ENCODE data around the gene SMC5.
"Not testable (repeated sequence)": the region's sequence is repeated elsewhere in the genome, so short reads cannot be mapped to it uniquely, and the experiment has no call there.

The SMC5 gene

DNA sequence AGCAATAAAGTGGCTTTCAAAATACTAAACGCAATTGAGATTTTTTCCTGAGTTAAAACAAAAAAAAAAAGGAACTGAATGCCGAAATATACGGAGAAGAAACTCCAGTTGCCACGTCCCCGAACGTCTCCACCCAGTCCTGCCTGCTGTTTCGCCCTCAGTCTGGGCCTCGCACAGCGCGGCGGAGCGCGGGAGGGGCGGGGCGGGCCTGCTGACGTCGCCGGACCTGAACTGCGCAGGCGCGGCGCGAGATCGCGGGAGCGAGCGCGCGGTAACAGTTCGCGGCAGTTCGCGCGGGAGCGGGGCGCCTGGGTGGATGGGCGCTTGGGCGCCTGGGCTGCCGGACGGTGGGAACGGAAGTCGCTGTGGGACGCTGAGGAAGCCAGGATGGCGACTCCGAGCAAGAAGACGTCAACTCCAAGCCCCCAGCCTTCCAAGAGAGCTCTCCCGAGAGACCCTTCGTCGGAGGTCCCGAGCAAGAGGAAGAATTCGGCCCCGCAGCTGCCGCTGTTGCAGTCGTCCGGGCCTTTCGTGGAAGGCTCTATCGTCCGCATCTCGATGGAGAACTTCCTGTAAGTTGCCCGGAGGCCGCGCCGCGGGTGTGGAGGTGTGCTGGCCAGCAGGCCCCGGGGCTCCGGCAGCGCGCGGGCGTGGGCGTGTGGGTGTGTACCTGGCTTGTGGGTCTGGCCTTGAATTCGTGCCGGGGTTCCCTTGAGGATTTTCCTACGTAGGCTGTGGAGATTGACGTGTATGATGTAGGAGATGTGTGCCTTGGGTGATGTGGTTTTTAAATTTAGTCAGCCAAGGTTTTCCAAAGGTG is at the start of gene SMC5:
TSS of gene SMC5 (plus strand) at position 287 of the 820 bp plus-strand sequence. CDS start at position 388, 101 bp downstream.
- in situ Hi-C loops (cut with MboI; ENCODE audit: low sequenced_read_pairs): no loop called here

DNA sequence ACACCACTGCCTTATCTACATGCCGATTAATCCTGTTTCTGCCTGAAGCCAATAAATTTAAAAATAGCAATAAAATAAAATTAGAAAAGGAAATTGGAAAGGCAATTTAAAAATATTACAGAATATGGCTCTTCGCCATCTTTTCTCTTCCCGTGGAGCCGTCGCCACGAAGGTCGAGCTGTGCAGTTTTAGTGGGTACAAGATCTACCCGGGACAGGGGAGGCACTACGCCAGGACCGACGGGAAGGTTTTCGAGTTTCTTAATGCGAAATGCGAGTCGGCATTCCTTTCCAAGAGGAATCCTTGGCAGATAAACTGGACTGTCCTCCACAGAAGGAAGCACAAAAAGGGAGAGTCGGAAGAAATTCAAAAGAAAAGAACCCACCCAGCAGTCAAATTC is 41.7 kb upstream of the SMC5 start:
- in situ Hi-C loops (cut with MboI; ENCODE audit: low sequenced_read_pairs): no loop called here

DNA sequence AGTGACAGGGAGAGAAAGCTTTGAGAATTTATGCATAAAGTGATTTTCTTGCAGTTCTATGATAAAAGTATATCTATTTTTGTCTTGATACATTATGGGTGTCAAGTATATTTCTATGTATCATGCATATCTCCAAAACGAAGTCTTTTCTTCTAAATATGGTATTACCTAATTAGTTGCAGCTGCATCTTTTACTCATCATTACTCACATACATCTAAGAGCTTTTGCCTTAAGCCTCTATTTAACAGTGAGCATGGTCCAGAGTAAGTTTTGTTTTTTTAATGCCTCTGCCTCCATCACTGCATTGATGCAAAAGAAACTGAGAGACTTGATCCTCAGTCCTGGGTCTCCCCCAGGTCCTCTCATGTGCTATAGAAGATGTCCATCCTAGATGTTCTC is 40.0 kb upstream of the SMC5 start:
- in situ Hi-C loops (cut with MboI; ENCODE audit: low sequenced_read_pairs): no loop called here

DNA sequence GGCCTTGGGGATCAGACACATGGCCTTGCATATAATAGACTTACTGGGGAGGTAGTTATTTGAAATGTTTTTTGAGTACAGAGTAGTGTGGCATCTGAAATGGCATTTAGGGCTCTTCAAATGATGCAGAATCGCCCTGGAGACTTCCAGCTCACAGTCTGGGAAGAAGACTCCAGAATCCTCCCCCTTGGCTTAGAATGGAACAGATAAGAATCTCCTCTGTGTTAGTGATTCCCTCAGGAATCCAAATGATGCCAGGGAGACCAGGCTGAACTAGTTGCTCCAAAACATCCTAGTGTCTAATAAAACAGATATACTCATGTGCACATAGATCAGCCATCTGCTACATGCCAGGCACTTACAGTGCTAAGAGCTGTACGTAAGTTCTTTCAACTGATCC is 38.6 kb upstream of the SMC5 start:
- in situ Hi-C loops (cut with MboI; ENCODE audit: low sequenced_read_pairs): no loop called here

DNA sequence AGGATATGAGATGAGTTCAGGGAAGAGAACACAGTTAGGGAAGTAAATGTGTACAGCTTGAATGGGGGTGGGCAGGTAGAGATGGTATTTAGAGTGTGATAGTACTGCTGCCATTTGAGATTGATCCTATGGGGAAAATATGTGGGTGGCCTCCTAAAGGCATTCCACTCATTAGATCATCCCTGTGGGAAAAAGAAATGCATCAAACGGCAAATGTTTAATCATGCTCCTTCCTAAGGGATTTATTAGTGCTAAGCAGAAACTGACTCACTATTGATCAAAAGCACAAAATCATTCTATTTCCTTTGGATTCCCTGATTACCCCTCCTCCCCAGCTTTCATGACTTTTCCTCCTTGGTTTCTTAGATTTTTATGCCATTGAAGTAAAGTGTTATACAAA is 36.4 kb upstream of the SMC5 start:
- in situ Hi-C loops (cut with MboI; ENCODE audit: low sequenced_read_pairs): no loop called here

DNA sequence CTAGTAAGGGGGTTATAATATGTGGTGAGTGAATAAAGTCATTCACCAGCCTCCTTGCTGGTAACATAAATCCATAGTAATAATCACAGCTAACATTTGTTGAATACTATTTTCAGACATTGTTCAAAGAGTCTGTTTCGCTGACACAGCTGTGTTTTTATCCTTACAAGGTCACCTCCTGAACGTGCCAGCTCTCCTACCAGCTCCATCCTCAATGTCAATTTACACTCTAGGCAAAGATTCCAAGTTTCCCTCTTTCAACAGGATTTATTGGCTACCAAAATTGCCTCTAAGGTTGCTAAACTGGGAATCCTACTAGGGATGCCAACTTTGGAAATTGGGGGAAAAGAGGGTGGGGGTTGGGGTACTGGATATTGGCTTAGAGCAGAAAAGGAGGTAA is 30.7 kb upstream of the SMC5 start:
- in situ Hi-C loops (cut with MboI; ENCODE audit: low sequenced_read_pairs): no loop called here

DNA sequence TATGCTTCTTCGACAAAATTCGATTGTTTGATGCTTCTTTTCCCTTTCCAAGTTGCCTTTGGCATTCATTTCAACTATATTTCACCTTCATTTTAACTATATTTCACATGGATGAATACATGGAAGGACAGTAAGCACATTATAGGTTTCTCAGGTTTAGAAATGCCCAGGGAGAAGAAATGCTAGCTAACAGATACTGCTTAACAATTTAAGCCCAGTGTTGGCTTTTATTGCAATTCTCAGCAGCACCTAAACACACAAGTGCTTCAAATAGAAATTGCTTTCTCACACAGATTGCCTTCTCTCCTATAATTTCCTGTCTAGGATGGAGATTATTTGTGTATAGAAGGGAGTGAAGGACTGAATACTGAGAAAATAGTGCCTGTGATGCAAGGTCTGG is 30.2 kb upstream of the SMC5 start:
- in situ Hi-C loops (cut with MboI; ENCODE audit: low sequenced_read_pairs): no loop called here

DNA sequence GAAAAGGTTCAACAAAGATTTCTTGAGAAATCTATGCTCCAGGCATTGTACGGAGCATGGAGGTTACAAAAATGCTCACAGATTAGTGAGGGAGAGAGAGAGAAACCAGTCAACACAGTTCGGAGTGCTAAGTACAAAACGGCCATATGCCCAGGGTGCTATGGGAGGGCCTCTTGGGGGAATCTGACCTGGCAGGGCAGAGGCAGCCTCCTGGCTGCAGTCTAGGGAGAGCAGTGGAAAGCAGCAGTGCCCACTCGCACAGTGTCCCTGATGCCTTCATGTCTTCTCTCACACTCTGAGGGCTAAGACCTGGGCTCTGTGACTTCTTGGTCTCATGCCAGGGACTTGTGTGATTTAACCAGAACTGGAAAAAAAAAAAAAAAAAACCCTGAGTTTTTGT is 29.8 kb upstream of the SMC5 start:
- in situ Hi-C loops (cut with MboI; ENCODE audit: low sequenced_read_pairs): no loop called here

DNA sequence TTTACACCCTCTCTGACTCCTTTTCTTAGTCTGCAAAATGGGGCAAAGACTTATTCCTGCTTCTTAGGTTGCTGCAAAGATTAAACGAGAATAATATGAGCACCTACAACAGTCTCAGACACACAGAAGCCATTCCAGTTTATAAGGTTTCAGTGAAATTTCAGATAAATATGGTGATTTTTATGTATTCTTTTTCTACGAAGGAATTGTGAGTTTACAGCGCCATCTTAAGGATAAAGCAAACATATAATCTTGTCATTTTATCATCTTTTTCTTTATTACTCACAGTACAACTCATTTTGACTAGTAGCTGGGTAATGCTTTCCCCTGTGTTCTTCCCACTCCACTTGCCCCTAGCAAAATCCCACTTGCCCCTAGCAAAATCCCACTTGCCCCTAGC is 29.2 kb upstream of the SMC5 start:
- in situ Hi-C loops (cut with MboI; ENCODE audit: low sequenced_read_pairs): no loop called here

DNA sequence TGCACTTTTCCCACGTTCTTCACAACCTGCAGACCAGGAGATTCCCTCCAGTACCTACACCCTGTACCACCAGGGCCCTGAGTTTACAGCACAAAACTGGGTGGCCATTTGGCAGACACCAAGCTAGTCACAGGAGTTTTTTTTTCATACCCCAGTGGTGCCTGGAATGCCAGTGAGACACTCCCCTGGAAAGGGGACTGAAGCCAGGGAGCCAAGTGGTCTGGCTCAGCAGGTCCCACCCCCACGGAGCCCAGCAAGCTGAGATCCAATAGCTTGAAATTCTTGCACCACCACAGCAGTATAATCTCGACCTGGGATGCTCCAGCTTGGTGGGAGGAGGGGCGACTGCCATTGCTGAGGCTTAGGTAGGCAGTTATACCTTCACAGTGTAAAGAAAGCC is 26.3 kb upstream of the SMC5 start:
- in situ Hi-C loops (cut with MboI; ENCODE audit: low sequenced_read_pairs): no loop called here

DNA sequence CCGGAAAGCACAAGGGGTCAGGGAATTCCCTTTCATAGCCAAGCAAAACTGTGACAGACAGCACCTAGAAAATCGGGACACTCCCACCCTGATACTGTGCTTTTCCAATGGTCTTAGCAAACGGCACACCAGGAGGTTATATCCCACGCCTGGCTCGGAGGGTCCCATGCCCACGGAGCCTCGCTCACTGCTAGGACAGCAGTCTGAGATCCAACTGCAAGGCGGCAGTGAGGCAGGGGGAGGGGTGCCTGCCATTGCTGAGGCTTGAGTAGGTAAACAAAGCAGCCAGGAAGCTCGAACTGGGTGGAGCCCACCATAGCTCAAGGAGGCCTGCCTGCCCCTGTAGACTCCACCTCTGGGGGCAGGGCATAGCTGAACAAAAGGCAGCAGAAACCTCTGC is 24.6 kb upstream of the SMC5 start:
- in situ Hi-C loops (cut with MboI; ENCODE audit: low sequenced_read_pairs): not testable (repeated sequence)

DNA sequence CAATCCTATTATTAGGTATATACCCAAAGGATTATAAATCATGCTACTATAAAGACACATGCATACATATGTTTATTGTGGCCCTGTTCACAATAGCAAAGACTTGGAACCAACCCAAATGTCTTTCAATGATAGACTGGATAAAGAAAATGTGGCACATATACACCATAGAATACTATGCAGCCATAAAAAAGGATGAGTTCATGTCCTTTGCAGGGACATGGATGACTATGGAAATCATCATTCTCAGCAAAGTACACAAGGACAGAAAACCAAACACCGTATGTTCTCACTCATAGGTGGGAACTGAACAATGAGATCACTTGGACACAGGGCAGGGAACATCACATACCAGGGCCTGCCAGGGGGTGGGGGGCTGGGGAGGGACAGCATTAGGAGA is 12.8 kb upstream of the SMC5 start:
- in situ Hi-C loops (cut with MboI; ENCODE audit: low sequenced_read_pairs): not testable (repeated sequence)

DNA sequence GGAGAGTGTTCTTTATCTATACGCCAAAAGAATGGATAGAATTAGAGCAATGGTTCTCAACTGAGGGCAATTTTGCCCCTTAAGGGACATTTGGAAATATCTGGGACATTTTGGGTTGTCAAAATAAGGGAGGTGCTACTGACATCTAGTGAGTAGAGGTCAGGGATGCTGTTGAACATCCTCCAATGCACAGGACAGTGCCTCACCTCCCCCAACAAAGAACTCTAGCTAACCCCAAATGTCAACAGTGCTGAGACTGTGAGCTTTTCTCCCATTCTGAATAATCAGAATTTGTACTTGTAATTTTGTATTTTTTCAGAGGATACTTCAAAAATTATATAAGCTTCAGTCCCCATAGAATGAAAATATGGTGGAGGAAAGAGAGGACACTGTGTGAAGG is 8.6 kb upstream of the SMC5 start:
- in situ Hi-C loops (cut with MboI; ENCODE audit: low sequenced_read_pairs): no loop called here

DNA sequence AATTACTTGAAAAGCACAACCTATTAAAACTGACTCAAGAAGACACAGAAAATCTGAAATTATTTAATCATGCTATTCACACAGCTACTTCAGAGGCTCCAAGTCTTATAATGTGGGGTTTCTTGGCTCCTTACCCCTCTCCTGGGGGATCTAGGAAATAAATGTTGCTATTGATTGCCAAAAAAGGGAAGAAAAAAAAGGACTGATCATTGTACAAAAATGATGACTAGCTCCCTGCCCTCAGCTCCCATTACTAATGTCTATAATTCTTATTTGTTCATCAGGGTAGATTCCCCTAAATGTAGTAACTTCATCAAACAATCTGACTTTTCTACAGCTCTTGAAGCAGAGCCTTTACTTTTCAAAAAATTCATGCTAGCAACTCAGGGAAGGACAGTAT is 3.3 kb upstream of the SMC5 start:
- in situ Hi-C loops (cut with MboI; ENCODE audit: low sequenced_read_pairs): no loop called here

DNA sequence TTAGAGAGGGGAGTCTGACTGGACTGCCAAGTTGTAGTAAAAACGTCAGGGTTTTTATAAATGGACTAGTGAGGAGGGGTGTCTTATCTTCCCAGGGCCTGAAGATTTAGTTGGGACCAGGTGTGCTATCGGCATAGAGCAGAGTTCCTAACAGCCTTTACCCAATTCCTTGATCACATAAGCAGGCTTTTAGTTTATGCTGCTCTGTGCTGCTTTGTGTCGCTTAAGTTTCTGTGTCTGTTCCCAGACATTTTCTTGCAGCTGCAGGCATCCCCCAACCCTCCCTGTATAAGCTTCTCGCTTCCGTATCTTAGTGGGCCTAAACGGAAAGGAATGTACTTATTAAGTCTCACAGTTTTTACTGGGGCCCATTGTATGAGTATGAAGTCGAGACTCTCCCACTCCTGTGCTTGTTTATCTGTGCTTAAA is 2.6 kb upstream of the SMC5 start:
- in situ Hi-C loops (cut with MboI; ENCODE audit: low sequenced_read_pairs): no loop called here

DNA sequence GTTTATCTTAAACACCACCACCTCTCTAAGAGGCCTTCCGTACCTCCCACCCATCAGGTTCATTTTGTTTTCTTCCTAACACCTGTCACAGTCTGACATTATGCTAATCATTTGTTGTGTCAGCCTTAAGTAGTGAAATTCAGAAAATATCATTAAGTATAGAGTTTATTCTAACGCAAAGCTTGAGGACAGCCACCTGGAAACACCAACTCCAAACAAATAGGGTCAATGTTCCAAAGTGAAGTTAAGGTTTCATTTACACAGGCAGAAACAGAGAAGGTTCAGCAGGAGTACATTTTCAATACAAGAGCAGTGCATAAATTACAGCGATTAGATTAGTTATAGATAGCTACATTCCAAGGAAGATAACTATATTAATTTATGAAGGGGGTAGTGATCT is 1.3 kb upstream of the SMC5 start:
- in situ Hi-C loops (cut with MboI; ENCODE audit: low sequenced_read_pairs): no loop called here

DNA sequence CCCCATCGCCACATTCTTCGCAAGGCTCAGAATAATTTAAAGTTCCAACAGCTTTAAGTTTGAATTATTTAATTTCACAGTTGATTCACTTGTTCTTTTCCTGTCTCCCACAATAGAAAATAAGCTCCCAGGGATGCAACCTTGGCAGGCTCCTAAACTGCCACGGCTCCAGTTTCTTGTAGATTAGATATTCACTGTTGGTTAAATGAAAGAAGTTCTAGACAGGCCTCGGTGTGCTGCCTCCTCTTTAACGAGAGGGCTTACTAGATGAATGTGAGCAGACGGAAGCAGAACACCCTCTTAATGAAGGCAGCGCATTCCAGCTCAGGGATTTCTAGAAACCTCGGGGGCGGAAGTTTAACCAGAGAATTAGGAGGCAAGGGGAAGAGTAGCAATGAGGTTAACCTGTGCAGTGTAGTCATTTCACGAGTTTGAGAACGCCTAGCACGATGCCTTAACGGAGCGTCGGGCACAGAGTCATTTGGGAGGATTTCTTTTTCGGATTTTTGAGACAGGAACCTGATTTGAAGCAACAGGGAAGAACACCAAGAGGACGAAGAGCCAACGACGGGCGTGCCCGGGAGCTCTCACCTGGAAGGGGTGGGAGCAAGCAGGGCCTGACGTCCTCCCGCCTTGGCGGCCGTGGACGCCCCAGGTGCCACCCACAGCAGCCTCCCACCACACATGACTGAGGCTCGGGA is 637 bp upstream of the SMC5 start:
- in situ Hi-C loops (cut with MboI; ENCODE audit: low sequenced_read_pairs): no loop called here

DNA sequence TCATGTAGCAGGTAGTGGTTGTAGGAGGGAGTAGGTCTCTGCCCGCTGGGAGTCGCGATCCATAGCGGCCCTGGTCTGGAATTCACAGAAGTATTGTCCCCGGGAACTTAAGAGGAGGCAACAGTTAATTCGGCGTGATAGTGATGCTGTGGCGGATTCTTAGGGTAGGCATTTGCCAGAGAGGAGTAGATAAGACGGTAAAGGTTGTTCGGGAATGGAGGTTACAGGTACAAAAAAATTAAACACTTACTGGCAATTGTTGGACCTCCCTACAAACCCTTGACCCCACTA is 679 bp downstream of the SMC5 start:
- in situ Hi-C loops (cut with MboI; ENCODE audit: low sequenced_read_pairs): no loop called here

DNA sequence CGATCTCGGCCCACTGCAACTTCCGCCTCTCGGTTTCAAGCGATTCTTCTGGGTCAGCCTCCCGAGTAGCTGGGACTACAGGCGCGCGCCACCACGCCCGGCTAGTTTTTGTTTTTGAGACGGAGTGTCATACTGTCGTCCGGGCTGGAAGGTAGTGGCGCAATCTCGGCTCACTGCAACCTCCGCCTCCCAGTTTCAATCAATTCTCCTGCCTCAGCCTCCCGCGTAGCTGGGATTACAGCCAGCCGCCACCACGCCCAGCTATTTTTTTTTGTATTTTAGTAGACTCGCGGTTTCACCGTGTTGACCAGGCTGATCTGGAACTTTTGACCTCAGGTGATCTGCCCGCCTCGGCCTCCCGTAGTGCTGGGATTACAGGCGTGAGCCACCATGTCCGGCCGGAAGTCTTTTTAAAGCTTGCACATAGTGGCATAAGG is 1.2 kb downstream of the SMC5 start:
- in situ Hi-C loops (cut with MboI; ENCODE audit: low sequenced_read_pairs): no loop called here

DNA sequence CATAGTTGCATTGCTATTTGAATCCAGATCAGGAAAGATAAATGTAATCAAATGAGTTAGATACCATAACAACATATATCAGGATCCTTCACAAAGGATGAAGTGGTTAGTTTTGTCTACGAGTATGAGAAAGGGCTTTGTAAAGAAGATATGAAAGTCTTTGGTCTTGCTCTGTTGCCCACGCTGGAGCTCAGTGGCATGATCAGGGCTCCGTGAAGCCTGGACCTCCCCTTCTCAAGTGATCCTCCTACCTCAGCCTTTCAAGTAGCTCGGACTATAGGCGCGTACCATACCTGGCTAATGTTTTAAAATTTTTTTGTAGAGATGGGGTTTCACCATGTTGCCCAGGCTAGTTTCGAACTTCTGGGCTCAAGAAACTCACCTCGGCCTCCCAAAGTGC is 1.8 kb downstream of the SMC5 start:
- in situ Hi-C loops (cut with MboI; ENCODE audit: low sequenced_read_pairs): no loop called here

DNA sequence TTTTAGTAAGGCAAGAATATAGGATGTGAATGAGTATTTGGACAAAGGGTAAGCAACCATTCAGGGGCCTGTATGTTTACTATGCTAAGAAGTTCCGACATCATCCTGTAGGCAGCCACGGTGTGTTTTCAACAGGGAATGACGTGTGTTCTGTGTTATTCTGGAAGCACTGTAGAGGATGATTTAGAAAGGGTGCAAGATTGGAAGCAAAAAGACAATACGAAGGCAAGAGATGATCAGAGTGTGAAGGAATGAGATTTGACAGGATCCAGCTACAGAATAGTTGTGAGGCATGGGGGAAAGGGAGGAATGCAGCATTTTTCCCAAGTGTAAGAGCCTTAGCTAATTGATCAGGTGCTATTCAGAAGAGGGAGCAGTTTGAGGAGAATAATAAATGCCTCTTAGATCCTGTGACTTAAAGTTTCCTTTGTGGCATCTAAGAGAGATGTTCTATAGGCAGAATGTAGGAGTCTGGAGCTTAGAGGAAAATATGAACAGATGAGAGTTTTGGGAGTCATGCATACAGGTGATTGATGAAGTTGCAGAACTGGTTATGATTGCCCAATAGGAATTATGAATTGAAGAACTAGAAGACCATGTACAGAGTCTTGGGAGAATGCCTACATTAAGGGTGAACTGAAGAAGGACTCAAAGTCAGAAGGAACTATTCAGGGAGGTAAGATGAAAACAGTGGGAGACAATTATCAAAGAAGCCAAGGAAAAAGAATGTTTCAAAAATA is 2.5 kb downstream of the SMC5 start:
- in situ Hi-C loops (cut with MboI; ENCODE audit: low sequenced_read_pairs): no loop called here

DNA sequence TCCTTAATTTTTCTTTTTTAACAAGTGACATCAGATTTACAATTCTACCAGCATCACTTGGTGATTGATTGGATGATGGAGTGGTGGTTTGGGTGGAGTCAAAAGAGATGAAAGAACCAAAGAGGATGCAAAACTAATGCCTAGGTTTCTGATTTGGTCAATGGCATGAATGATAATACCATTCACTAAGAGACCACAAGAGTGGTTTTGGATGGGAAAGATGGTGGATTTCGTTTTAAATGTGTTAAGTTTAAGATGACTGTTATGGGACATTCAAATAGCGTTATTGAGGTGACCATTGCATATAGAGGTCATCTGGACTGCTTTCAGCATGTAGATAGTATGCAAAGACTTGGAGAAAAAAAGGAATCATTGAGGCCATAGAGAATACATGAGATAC is 3.6 kb downstream of the SMC5 start:
- in situ Hi-C loops (cut with MboI; ENCODE audit: low sequenced_read_pairs): no loop called here
